WERI-Rb-1 (cell line): ENCODE measurements around the gene OSBPL8.

Experiments used
- DNase-seq: peaks from one replicate; pipeline ENCODE4 v3.0.0-alpha.2; 2020
- H3K27ac ChIP-seq: fragments of 250-450 bp; sonication (Bioruptor Pico); 2 replicates; pipeline ENCODE4 v1.5.1; 2020; ENCODE audit warnings: mild to moderate bottlenecking, moderate library complexity
- H3K27me3 ChIP-seq: fragments of 250-450 bp; sonication (Bioruptor Pico); 2 replicates; pipeline ENCODE4 v1.5.1; 2021; ENCODE audit warnings: mild to moderate bottlenecking, low read depth, moderate library complexity; ENCODE audit not compliant: insufficient read depth, severe bottlenecking
- H3K36me3 ChIP-seq: fragments of 250-450 bp; sonication (Bioruptor Pico); 2 replicates; pipeline ENCODE4 v1.5.1; 2020; ENCODE audit warnings: mild to moderate bottlenecking, moderate library complexity
- H3K4me3 ChIP-seq: 2 replicates; pipeline ENCODE4 v1.5.1; 2011; ENCODE audit warnings: low read depth, mild to moderate bottlenecking, control low read depth, low read length
- H3K9me3 ChIP-seq: fragments of 250-450 bp; sonication (Bioruptor Pico); 2 replicates; pipeline ENCODE4 v1.5.1; 2021; ENCODE audit warnings: mild to moderate bottlenecking, moderate library complexity; ENCODE audit not compliant: severe bottlenecking
- TF ChIP-seq, protein P1 (sequence below): IDR thresholded peaks from 2 replicates; pipeline ENCODE4 v1.5.1; 2011; ENCODE audit warnings: low read depth, mild to moderate bottlenecking, control low read depth, inconsistent platforms, low read length

The OSBPL8 gene

GRCh38 chr12:76531056-76531455 lies 28.5 kb downstream of the OSBPL8 start:
- Histone ChIP-seq H3K27me3 (no peaks in the 10 kb centered on the region), H3K9me3 (no peaks in the 10 kb centered on the region), H3K4me3 (no peak overlapping the region), H3K27ac (no peak overlapping the region), H3K36me3 (no peaks in the 10 kb centered on the region; the same call in none of the 2 replicates)
- DNase-seq, result no peak
- TF ChIP-seq, protein P1, sequence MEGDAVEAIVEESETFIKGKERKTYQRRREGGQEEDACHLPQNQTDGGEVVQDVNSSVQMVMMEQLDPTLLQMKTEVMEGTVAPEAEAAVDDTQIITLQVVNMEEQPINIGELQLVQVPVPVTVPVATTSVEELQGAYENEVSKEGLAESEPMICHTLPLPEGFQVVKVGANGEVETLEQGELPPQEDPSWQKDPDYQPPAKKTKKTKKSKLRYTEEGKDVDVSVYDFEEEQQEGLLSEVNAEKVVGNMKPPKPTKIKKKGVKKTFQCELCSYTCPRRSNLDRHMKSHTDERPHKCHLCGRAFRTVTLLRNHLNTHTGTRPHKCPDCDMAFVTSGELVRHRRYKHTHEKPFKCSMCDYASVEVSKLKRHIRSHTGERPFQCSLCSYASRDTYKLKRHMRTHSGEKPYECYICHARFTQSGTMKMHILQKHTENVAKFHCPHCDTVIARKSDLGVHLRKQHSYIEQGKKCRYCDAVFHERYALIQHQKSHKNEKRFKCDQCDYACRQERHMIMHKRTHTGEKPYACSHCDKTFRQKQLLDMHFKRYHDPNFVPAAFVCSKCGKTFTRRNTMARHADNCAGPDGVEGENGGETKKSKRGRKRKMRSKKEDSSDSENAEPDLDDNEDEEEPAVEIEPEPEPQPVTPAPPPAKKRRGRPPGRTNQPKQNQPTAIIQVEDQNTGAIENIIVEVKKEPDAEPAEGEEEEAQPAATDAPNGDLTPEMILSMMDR, result no peak

DNA sequence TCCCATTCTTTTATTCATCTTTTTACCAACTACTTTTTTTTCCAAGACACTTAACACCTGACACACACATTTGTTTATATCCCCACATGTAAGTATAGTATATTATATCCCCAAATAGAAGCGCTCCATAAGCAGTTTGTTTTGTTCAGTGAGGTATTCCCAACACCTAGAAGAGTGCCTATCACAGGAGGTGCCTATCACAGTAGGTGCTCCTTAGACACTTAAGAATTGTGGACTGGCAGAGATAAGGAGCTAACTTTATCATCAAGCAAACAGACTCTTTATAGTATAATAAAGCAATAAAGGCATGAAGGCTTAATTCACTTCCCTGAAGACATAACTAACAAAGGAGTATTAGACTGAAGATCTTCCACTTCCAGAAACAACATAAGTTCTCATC lies 29.1 kb downstream of the OSBPL8 start:
- H3K36me3 ChIP-seq, result no peaks in the 10 kb centered on the region; the same call in none of the 2 replicates
- no peaks in the 10 kb centered on the region for H3K9me3 ChIP-seq
- H3K27me3 ChIP-seq, result no peaks in the 10 kb centered on the region
- H3K27ac ChIP-seq, result no peak overlapping the region
- DNase-seq, result no peak
- TF ChIP-seq, protein P1, result no peak
- no peak overlapping the region for H3K4me3 ChIP-seq

GRCh38 chr12:76529226-76529918 lies 30.2 kb downstream of the OSBPL8 start:
- no peaks in the 10 kb centered on the region for H3K9me3 ChIP-seq
- DNase-seq, result no peak
- no peak overlapping the region for H3K4me3 ChIP-seq
- TF ChIP-seq, protein P1, result no peak
- no peaks in the 10 kb centered on the region for H3K27me3 ChIP-seq
- H3K36me3 ChIP-seq, result no peaks in the 10 kb centered on the region; the same call in none of the 2 replicates
- no peak overlapping the region for H3K27ac ChIP-seq

DNA sequence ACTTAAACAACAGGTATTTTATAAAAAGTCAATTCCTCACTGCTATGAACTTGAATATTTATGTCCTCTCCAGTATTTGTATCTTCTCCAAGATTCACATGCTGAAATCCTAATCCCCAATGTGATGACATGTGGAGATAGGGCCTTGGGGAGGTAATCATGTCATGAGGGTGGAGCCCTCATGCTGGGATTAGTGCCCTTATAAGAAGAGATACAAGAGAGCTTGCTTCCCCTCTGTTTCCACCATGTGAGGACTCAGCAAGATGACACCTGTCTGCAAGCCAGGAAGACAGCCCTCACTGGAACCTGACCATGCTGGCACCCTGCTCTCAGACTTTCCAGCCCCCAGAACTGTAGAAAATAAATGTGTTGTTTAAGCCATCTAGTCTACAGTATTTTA lies 36.2 kb downstream of the OSBPL8 start:
- no peak overlapping the region for H3K27ac ChIP-seq
- TF ChIP-seq, protein P1, result no peak
- peaks cover 7% of the 10 kb centered on the region for H3K36me3 ChIP-seq
- no peaks in the 10 kb centered on the region for H3K9me3 ChIP-seq
- H3K4me3 ChIP-seq, result no peak overlapping the region
- no peak for DNase-seq
- no peaks in the 10 kb centered on the region for H3K27me3 ChIP-seq

- no peak overlapping the region for H3K4me3 ChIP-seq
- H3K36me3 ChIP-seq, result peaks cover 11% of the 10 kb centered on the region
- DNase-seq, result no peak
- H3K9me3 ChIP-seq, result no peaks in the 10 kb centered on the region
- TF ChIP-seq, protein P1, result no peak
- H3K27ac ChIP-seq, result no peak overlapping the region
- H3K27me3 ChIP-seq, result no peaks in the 10 kb centered on the region
Observed at GRCh38 chr12:76520348-76520747, 39.2 kb downstream of the OSBPL8 start.

- no peak overlapping the region for H3K4me3 ChIP-seq
- TF ChIP-seq, protein P1, result no peak
- H3K9me3 ChIP-seq, result no peaks in the 10 kb centered on the region
- peaks cover 20% of the 10 kb centered on the region for H3K36me3 ChIP-seq
- H3K27ac ChIP-seq, result no peak overlapping the region
- no peak for DNase-seq
- no peaks in the 10 kb centered on the region for H3K27me3 ChIP-seq
Observed at GRCh38 chr12:76519538-76519937, 40.0 kb downstream of the OSBPL8 start.
